Adipocyte (in vitro differentiated cells): Measurements from ENCODE around the gene ATP5MG.
A peak's percentile ranks its signal among the peaks of the same experiment; 100 is the strongest.

Experiments used
- DNase-seq: peaks from one replicate; pipeline ENCODE4 v3.0.0-alpha.2; 2015; ENCODE audit warnings: low read depth
- H3K27me3 ChIP-seq: replicated peaks from 2 replicates; pipeline ENCODE4 v1.7.0; 2013; ENCODE audit warnings: mild to moderate bottlenecking, low read length, moderate library complexity; ENCODE audit not compliant: control insufficient read depth, insufficient read depth
- H3K36me3 ChIP-seq: 2 replicates; pipeline ENCODE4 v1.7.0; 2013; ENCODE audit warnings: low read length, mild to moderate bottlenecking, moderate library complexity; ENCODE audit not compliant: control insufficient read depth, insufficient read depth, severe bottlenecking
- H3K4me1 ChIP-seq: 2 replicates; pipeline ENCODE4 v1.7.0; 2013; ENCODE audit warnings: mild to moderate bottlenecking, low read length, moderate library complexity; ENCODE audit not compliant: control insufficient read depth, insufficient read depth
- H3K4me3 ChIP-seq: 2 replicates; pipeline ENCODE4 v1.7.0; 2013; ENCODE audit warnings: mild to moderate bottlenecking, low read length, moderate library complexity
- H3K9ac ChIP-seq: 2 replicates; pipeline ENCODE4 v1.7.0; 2013; ENCODE audit warnings: mild to moderate bottlenecking, low read length, moderate library complexity
- H3K9me3 ChIP-seq: 2 replicates; pipeline ENCODE4 v1.7.0; 2013; ENCODE audit warnings: mild to moderate bottlenecking, low read length, moderate library complexity; ENCODE audit not compliant: control insufficient read depth

The ATP5MG gene

DNA sequence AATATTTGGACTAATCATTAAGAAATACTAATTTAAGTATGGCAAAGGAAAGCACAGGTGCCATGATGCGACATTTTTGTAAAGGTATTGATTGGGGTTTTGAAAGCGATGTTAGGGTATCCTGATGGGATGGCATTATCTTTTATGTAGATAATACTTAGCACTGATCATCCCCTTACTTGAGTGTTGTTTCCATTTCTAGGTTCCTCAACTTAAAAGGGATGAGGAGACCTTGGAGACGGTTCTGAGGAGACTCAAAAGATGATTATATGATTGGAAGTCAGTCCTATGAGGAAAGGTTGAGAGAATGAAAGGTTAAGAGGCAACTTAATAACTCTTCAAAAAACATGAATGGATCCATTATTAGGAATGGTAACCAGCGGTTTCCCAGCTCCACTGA is 46.0 kb downstream of the ATP5MG start:
- no peak for DNase-seq
- Histone ChIP-seq H3K4me3 (no peak overlapping the region), H3K4me1 (peaks cover 23% of the 10 kb centered on the region), H3K27me3 (no peaks in the 10 kb centered on the region), H3K9ac (no peak overlapping the region), H3K9me3 (no peaks in the 10 kb centered on the region), H3K36me3 (no peaks in the 10 kb centered on the region)

DNA sequence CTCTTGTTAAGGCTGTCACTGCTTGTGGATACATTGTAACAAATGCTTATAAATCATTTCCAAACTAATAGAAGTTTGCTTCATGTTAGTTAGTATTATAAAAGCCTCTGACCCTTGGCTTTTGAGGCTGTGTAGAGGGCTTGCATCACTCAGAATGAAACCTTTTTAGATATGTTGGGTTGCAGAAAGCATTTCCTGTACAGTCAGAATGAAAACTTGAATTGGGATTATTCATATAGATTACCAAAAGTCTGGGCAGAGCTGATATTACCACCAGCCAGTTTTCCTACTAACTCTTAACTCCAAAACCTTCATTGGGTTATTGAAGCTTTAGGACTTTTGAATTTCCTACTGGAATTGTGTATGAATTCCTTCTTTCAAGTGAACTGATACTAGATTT is 46.9 kb downstream of the ATP5MG start:
- H3K4me1 ChIP-seq, result peaks cover 23% of the 10 kb centered on the region
- no peaks in the 10 kb centered on the region for H3K27me3 ChIP-seq
- no peaks in the 10 kb centered on the region for H3K9me3 ChIP-seq
- DNase-seq, result peak; percentile 41
- no peaks in the 10 kb centered on the region for H3K36me3 ChIP-seq
- peak overlapping the region; percentile 6 for H3K4me3 ChIP-seq
- no peak overlapping the region for H3K9ac ChIP-seq

DNA sequence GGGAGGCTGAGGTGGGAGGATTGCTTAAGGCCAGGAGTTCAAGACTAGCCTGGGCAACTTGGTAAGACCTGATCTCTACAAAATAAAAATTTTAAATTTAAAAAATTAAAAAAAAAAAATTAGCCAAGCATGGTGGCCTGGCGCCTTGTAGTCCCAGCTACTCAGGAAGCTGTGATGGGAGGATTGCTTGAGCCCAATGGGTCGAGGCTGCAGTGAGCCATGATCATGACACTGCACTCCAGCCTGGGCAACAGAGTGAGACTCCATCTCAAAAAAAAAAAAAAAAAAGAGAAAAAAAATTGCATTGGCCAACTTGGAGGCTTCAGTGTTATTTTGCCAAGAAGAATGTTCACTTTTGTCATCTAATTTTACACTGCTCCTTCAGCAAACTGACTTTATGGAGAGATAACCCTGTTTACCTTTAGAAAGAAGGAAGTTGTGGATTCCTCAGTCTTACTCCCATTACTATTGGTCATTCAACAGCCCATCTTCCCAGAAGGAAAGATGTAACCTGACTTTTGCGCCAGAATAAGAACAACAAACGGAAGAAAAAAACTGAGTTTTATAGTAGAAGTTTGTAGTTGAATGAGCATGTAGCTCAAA is 48.0 kb downstream of the ATP5MG start:
- no peaks in the 10 kb centered on the region for H3K27me3 ChIP-seq
- no peak overlapping the region for H3K4me3 ChIP-seq
- peaks cover 23% of the 10 kb centered on the region for H3K4me1 ChIP-seq
- no peak for DNase-seq
- H3K9ac ChIP-seq, result no peak overlapping the region
- H3K9me3 ChIP-seq, result no peaks in the 10 kb centered on the region
- no peaks in the 10 kb centered on the region for H3K36me3 ChIP-seq

DNA sequence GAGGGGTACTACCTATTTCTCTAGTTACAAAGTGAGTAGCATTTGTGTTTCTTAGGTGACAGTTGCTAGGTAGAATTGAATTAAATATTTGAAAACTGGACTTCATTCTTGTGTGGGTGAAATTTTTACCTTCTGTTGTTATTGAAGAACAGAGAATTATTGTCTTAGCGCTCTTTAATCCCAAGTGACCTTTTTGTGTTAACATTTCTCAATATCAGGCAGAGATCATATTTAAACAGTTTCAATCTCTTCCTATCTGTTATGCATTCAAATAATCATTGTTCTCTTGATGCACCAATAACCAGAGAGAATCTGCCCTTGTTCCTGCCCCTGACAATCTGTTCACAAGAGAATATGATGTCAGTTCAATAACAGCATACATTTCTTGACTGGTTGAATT is 49.0 kb downstream of the ATP5MG start:
- H3K9me3 ChIP-seq, result no peaks in the 10 kb centered on the region
- H3K4me1 ChIP-seq, result peaks cover 23% of the 10 kb centered on the region
- H3K27me3 ChIP-seq, result no peaks in the 10 kb centered on the region
- no peak overlapping the region for H3K4me3 ChIP-seq
- no peak for DNase-seq
- H3K36me3 ChIP-seq, result no peaks in the 10 kb centered on the region
- no peak overlapping the region for H3K9ac ChIP-seq
